Loucy (cell line): ENCODE data around the gene GNG11.

Source experiments
- H2AFZ ChIP-seq: fragments of 200-600 bp; sonication (generic); 2 replicates; pipeline ENCODE4 v1.6.0; 2016; ENCODE audit warnings: antibody characterized with exemption, mild to moderate bottlenecking, low read length, moderate library complexity
- H3F3A ChIP-seq: fragments of 200-600 bp; 2 replicates; pipeline ENCODE4 v1.6.0; 2016; ENCODE audit warnings: antibody characterized with exemption, low read depth, mild to moderate bottlenecking
- H3K27me3 ChIP-seq: fragments of 200-600 bp; sonication (generic); 2 replicates; pipeline ENCODE4 v1.6.1; 2014; ENCODE audit warnings: low read length, mild to moderate bottlenecking; ENCODE audit not compliant: insufficient read depth, poor library complexity, severe bottlenecking
- H3K36me3 ChIP-seq: fragments of 200-600 bp; sonication (generic); 2 replicates; pipeline ENCODE4 v1.6.1; 2016; ENCODE audit warnings: low read length; ENCODE audit not compliant: insufficient read depth
- H3K4me1 ChIP-seq: fragments of 200-600 bp; sonication (generic); 2 replicates; pipeline ENCODE4 v1.5.1; 2014; ENCODE audit warnings: low read length, mild to moderate bottlenecking; ENCODE audit not compliant: insufficient read depth, poor library complexity, severe bottlenecking
- H3K4me2 ChIP-seq: fragments of 200-600 bp; sonication (generic); 2 replicates; pipeline ENCODE4 v1.6.0; 2014; ENCODE audit warnings: antibody characterized with exemption, low read length, low read depth, mild to moderate bottlenecking; ENCODE audit not compliant: poor library complexity, severe bottlenecking
- H3K4me3 ChIP-seq: fragments of 200-600 bp; sonication (generic); 2 replicates; pipeline ENCODE4 v1.5.1; 2014; ENCODE audit warnings: low read length, mild to moderate bottlenecking, mixed read lengths; ENCODE audit not compliant: poor library complexity, severe bottlenecking
- H3K79me2 ChIP-seq: fragments of 200-600 bp; sonication (generic); 2 replicates; pipeline ENCODE4 v1.6.1; 2014; ENCODE audit warnings: low read length; ENCODE audit not compliant: insufficient read depth
- H3K9ac ChIP-seq: fragments of 200-600 bp; sonication (generic); 2 replicates; pipeline ENCODE4 v1.6.0; 2014; ENCODE audit warnings: mild to moderate bottlenecking, low read depth, low read length, moderate library complexity; ENCODE audit not compliant: poor library complexity, severe bottlenecking
- H3K9me2 ChIP-seq: fragments of 200-600 bp; sonication (generic); replicated peaks from 2 replicates; pipeline ENCODE4 v1.6.1; 2016; ENCODE audit warnings: low read depth, low read length, mixed read lengths
- H3K9me3 ChIP-seq: fragments of 200-600 bp; sonication (generic); 2 replicates; pipeline ENCODE4 v1.6.1; 2014; ENCODE audit warnings: mild to moderate bottlenecking, antibody characterized with exemption, low read length, low read depth; ENCODE audit not compliant: insufficient read depth
- H4K20me1 ChIP-seq: fragments of 200-600 bp; sonication (generic); 2 replicates; pipeline ENCODE4 v1.6.0; 2014; ENCODE audit warnings: antibody characterized with exemption, low read length, mild to moderate bottlenecking; ENCODE audit not compliant: insufficient read depth, poor library complexity, severe bottlenecking
- CTCF ChIP-seq: fragments of 200-600 bp; sonication (generic); conservative IDR thresholded peaks from 2 replicates; pipeline ENCODE4 v1.5.1; 2014; ENCODE audit warnings: mild to moderate bottlenecking, antibody characterized with exemption, low read length
- EZH2phosphoT487 ChIP-seq: fragments of 200-600 bp; IDR thresholded peaks from 2 replicates; pipeline ENCODE4 v1.6.1; 2018; ENCODE audit warnings: antibody characterized with exemption, mild to moderate bottlenecking, moderate library complexity, borderline replicate concordance

Gene GNG11

DNA sequence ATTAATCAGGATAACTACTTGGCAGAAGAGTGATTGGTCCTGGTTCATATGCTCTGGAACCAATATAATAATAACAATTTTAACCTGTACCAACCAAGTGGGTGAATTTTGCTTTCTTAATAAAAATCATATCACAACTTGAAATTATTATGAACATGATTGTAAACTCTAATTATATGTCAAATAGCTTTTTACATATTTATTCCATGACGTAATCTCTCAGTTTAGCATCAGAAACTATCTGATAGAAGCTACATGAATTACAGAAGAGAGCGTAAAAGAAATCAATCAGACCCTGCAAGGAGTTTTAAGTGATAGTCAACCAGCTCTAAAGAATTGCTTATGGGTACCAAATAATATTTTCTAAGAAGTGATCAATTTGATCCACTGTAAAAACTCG lies 10.1 kb downstream of the GNG11 start:
- Histone ChIP-seq H4K20me1 (no peaks in the 10 kb centered on the region), H3K4me1 (no peaks in the 10 kb centered on the region), H3K9me3 (no peaks in the 10 kb centered on the region), H3K4me2 (no peak overlapping the region), H3K9me2 (no peaks in the 10 kb centered on the region), H3K36me3 (no peaks in the 10 kb centered on the region), H3F3A (no peaks in the 10 kb centered on the region), H2AFZ (no peak overlapping the region), H3K4me3 (no peak overlapping the region), H3K9ac (no peak overlapping the region), H3K79me2 (no peaks in the 10 kb centered on the region), H3K27me3 (no peaks in the 10 kb centered on the region)
- no peak for TF ChIP-seq EZH2phosphoT487

GRCh38 chr7:93933156-93933555 lies 11.6 kb downstream of the GNG11 start:
- H3K4me3 ChIP-seq = no peak overlapping the region
- H3K9ac ChIP-seq = no peak overlapping the region
- H3F3A ChIP-seq = no peaks in the 10 kb centered on the region
- no peak overlapping the region for H2AFZ ChIP-seq
- H3K9me2 ChIP-seq = no peaks in the 10 kb centered on the region
- H4K20me1 ChIP-seq = no peaks in the 10 kb centered on the region
- TF ChIP-seq CTCF (no peak), EZH2phosphoT487 (no peak)
- no peaks in the 10 kb centered on the region for H3K9me3 ChIP-seq
- H3K4me2 ChIP-seq = no peak overlapping the region
- H3K27me3 ChIP-seq = no peaks in the 10 kb centered on the region
- H3K79me2 ChIP-seq = no peaks in the 10 kb centered on the region
- no peaks in the 10 kb centered on the region for H3K4me1 ChIP-seq
- no peaks in the 10 kb centered on the region for H3K36me3 ChIP-seq

- Histone ChIP-seq H3K4me2 (no peak overlapping the region), H3K4me1 (no peaks in the 10 kb centered on the region), H3K36me3 (no peaks in the 10 kb centered on the region), H3K4me3 (no peak overlapping the region), H3F3A (no peaks in the 10 kb centered on the region), H4K20me1 (no peaks in the 10 kb centered on the region), H3K27me3 (no peaks in the 10 kb centered on the region), H3K9me2 (no peaks in the 10 kb centered on the region), H3K9ac (no peak overlapping the region), H3K79me2 (no peaks in the 10 kb centered on the region), H2AFZ (no peak overlapping the region), H3K9me3 (no peaks in the 10 kb centered on the region)
- TF ChIP-seq CTCF (no peak), EZH2phosphoT487 (no peak)
Measured at GRCh38 chr7:93935102-93935501, 13.6 kb downstream of the GNG11 start.

DNA sequence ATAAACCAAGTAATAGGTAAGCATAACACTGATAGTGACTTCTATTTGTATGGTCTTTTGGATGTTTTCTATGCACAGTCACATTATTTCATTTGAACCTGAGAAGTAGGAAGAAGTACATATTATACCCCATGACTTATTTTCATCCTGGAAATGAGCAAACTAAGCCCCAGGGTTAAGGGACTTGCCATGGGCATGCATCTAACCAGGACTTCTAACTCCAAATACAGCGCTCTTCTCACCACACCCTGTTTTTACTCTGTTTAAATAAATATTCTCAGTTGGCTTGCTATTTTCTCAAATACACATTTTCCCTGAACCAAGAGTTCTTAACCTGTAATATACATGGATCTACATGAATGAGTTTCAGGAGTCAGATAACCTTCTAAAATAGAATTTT lies 16.3 kb downstream of the GNG11 start:
- no peaks in the 10 kb centered on the region for H3K79me2 ChIP-seq
- H2AFZ ChIP-seq = no peak overlapping the region

More for the DNA sequence above, 16.3 kb downstream of the GNG11 start:
- H3K4me1 ChIP-seq = no peaks in the 10 kb centered on the region
- H3K27me3 ChIP-seq = no peaks in the 10 kb centered on the region
- H3K9ac ChIP-seq = no peak overlapping the region
- no peaks in the 10 kb centered on the region for H3K36me3 ChIP-seq
- H3K4me3 ChIP-seq = no peak overlapping the region
- no peaks in the 10 kb centered on the region for H3F3A ChIP-seq
- TF ChIP-seq CTCF = no peak
- no peak for TF ChIP-seq EZH2phosphoT487
- H3K4me2 ChIP-seq = no peak overlapping the region
- no peaks in the 10 kb centered on the region for H3K9me3 ChIP-seq
- H4K20me1 ChIP-seq = no peaks in the 10 kb centered on the region
- no peaks in the 10 kb centered on the region for H3K9me2 ChIP-seq
